ENCODE results near the gene CD276.

The CD276 gene

GRCh38 chr15:73749971-73750370, 65.8 kb downstream of the CD276 start:
- FAIRE-seq: no peak

GRCh38 chr15:73750438-73750837, 66.3 kb downstream of the CD276 start:
- no peak for FAIRE-seq

- no peak for FAIRE-seq
These were observed 66.8 kb downstream of the CD276 start for GRCh38 chr15:73750951-73751350.

GRCh38 chr15:73751511-73751898, 67.3 kb downstream of the CD276 start:
- no peak for FAIRE-seq

GRCh38 chr15:73751899-73752805, 68.0 kb downstream of the CD276 start:
- no peak for FAIRE-seq

GRCh38 chr15:73752806-73753193, 68.6 kb downstream of the CD276 start:
- FAIRE-seq: no peak

- FAIRE-seq: no peak
These were observed 69.3 kb downstream of the CD276 start, which contains the start of gene INSYN1 for GRCh38 chr15:73753250-73754130. TSS of gene INSYN1 (minus strand) at chr15:73753351. CDS start at chr15:73751130, 2,221 bp downstream.

- no peak for FAIRE-seq
These were observed 70.3 kb downstream of the CD276 start for GRCh38 chr15:73754461-73754860.

- no peak for FAIRE-seq
These were observed 71.3 kb downstream of the CD276 start for GRCh38 chr15:73755481-73755880.

- FAIRE-seq: no peak
These were observed 71.8 kb downstream of the CD276 start for GRCh38 chr15:73755946-73756345.

- no peak for FAIRE-seq
These were observed 72.2 kb downstream of the CD276 start for GRCh38 chr15:73756390-73756789.

- no peak for FAIRE-seq
These were observed 72.8 kb downstream of the CD276 start for GRCh38 chr15:73756947-73757513.

- FAIRE-seq: no peak
These were observed 73.4 kb downstream of the CD276 start for GRCh38 chr15:73757571-73757970.

- FAIRE-seq: no peak
These were observed 74.3 kb downstream of the CD276 start for GRCh38 chr15:73758461-73758860.

- no peak for FAIRE-seq
These were observed 76.4 kb downstream of the CD276 start for GRCh38 chr15:73760330-73761329.

GRCh38 chr15:73763931-73764330, 79.7 kb downstream of the CD276 start:
- FAIRE-seq: no peak
